Hepatocyte (in vitro differentiated cells): Measurements from ENCODE around the gene KIR2DL1.
"Not testable (repeated sequence)": the region's sequence is repeated elsewhere in the genome, so short reads cannot be mapped to it uniquely, and the experiment has no call there.

Experiments
- CTCF ChIP-seq: fragments of 200-600 bp; sonication (generic); IDR thresholded peaks from 2 replicates; pipeline ENCODE4 v1.5.1; 2016; ENCODE audit warnings: antibody characterized with exemption, mild to moderate bottlenecking; ENCODE audit not compliant: poor library complexity
- EZH2 ChIP-seq: fragments of 200-600 bp; sonication (generic); IDR thresholded peaks from 2 replicates; pipeline ENCODE4 v1.6.1; 2016; ENCODE audit warnings: antibody characterized with exemption, mild to moderate bottlenecking, borderline replicate concordance
- EZH2phosphoT487 ChIP-seq: fragments of 200-600 bp; sonication (generic); IDR thresholded peaks from one replicate; pipeline ENCODE4 v1.6.1; 2018; ENCODE audit warnings: antibody characterized with exemption, mild to moderate bottlenecking, low read depth, moderate library complexity; ENCODE audit not compliant: unreplicated experiment, severe bottlenecking

GRCh38 chr19:54772666-54773065 lies 3.1 kb downstream of the KIR2DL1 start:
- not testable (repeated sequence) for TF ChIP-seq EZH2phosphoT487, CTCF, EZH2
